Effector CD8-positive, alpha-beta T cell (primary cell): Measurements from ENCODE around the gene BDKRB1.
"Not testable (repeated sequence)": the region's sequence is repeated elsewhere in the genome, so short reads cannot be mapped to it uniquely, and the experiment has no call there.

Experiments used
- DNase-seq: peaks from one replicate; lab custom pipeline; 2025; lab: John Stamatoyannopoulos, UW

Gene BDKRB1

DNA sequence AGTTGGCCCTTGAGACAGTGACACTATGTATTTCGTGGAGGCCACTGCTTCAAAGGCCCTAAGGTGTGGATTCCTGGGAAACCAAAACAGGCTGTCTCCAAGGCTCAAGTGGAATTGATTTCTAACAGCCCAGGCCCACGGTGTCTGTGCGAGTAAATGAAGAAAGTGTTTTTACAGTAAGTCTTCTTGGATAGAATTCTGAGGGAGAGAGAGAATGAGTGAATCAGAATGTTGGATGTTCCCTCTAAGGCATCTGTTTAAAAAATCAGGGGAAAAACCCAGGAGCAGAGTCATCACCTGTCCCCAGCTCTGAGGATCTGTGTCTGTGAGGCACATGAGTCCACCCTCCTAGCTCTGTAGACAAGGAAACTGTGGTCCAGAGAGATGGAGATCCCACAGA is 22.3 kb upstream of the BDKRB1 start:
- no peak for DNase-seq

DNA sequence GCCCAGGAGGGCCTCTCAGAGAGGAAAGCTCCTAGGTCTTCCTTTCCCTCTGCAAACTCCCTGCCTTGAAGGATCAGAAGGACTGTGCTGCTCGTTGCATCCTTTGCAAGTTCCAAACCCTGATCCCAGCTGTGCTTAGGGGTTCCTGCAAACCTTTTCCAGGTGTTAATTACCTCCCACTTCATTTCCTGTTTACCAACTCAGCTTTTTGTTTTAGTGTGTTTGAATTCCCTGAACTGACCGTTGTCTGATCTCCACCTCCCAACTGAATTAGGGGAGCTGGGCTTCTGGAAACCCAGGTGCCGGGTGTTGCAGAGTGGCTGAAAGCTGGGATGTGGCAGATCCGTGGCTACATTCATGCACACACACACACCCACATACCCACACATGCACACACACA is 20.6 kb upstream of the BDKRB1 start:
- no peak for DNase-seq

DNA sequence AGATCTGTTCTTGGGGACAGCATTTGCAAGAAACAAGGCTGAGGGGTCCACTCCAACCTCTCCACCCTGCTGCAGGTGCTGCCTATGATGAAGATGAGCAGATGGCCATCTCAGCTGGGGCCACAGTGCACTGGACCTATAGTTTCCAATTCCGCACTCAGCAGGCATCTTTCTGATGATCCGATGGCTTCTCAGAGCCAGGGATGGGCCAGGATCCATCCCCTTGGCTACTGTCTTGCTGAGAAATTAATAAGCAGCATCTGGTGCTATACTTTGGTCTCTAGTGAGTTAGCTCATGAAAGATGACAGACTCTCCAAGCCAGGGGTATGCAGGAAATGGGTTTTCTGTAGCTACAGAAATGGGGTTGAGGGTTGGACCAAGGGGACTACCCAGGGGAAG is 18.4 kb upstream of the BDKRB1 start:
- DNase-seq: no peak

DNA sequence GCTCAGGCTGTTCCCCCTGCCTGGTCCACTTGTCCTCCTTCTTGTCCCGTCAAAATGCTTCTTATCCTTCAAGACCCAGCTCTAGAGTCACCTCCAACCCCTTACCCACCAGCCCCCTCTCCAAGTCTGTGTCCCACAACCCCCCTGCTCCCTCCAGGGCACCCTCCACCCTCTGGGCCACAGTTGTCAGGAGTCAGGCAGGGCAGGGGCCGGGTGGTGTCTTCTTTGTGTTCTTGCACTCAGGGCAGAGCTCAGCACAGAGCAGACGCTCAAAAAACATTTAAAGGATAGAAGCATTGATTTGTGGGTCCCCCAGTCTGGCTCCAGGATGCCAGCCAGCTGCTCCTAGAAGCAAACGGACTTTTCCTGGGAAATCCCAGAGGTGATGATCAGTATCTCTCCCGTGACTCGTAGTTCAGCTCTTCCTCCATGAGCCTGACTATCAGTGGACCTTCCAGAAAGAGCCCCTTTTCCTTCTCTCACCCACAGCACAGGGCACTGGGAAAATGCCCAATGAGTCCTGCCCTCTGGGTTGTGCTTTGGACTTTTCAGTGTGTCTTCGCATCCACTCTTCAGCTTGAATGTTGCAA is 17.2 kb upstream of the BDKRB1 start:
- no peak for DNase-seq

DNA sequence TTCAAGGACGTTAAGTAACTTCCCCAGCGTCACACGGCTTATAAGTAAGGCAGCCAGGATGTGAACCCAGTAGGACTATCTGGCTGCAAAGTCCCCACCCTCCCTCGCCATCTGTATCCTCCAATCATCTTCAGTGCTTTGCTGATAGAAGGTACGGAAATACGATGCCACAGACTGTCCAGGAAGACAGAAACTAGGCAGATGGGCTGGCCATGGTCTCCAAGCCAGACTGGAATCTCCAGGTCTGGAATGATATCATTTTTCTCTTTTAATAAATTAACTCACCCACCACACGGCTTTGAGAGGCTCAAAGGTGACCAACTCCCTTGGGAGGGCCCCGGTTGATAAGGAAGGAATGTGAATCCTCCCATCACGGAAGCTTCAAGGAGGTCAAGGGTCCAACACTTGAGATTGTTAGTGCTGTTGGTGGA is 16.3 kb upstream of the BDKRB1 start:
- no peak for DNase-seq

DNA sequence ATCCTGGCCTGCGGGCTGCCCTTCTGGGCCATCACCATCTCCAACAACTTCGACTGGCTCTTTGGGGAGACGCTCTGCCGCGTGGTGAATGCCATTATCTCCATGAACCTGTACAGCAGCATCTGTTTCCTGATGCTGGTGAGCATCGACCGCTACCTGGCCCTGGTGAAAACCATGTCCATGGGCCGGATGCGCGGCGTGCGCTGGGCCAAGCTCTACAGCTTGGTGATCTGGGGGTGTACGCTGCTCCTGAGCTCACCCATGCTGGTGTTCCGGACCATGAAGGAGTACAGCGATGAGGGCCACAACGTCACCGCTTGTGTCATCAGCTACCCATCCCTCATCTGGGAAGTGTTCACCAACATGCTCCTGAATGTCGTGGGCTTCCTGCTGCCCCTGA is 15.4 kb upstream of the BDKRB1 start:
- no peak for DNase-seq

DNA sequence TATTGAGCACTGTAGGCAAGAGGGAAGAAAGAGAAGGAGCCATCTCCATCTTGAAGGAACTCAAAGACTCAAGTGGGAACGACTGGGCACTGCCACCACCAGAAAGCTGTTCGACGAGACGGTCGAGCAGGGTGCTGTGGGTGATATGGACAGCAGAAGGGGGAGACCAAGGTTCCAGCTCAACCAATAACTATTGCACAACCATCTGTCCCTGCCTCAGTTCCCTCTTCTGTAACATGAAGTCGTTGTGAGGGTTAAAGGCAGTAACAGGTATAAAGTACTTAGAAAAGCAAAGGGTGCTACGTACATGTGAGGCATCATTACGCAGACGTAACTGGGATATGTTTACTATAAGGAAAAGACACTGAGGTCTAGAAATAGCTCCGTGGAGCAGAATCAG is 13.9 kb upstream of the BDKRB1 start:
- DNase-seq: no peak

DNA sequence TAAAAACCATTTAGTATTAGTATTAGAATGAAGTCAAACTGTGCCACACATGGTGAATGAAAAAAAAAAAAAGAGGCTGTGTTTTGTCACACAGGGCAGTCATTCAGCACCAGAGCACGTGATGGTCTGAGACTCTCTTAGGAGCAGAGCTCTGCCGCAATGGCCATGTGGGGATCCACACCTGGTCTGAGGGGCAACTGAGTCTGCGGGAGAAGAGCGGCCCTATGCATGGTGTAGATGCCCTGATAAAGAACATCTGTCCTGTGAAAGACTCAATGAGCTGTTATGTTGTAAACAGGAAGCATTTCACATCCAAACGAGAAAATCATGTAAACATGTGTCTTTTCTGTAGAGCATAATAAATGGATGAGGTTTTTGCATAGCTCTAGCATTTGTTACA is 12.2 kb upstream of the BDKRB1 start:
- no peak for DNase-seq

DNA sequence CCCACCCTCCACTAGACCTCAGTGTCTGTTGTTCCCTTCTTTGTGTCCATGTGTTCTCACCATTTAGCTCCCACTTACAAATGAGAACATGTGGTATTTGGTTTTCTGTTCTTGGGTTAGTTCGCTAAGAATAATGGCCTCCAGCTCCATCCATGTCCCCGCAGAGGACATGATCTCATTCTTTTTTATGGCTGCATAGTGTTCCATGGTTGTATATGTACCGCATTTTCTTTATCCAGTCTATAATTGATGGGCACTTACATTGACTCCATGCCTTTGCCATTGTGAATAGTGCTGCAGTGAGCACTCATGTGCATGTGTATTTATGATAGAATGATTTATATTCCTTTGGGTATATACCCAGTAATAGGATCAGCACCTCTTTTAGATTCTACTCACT is 10.9 kb upstream of the BDKRB1 start:
- not testable (repeated sequence) for DNase-seq

DNA sequence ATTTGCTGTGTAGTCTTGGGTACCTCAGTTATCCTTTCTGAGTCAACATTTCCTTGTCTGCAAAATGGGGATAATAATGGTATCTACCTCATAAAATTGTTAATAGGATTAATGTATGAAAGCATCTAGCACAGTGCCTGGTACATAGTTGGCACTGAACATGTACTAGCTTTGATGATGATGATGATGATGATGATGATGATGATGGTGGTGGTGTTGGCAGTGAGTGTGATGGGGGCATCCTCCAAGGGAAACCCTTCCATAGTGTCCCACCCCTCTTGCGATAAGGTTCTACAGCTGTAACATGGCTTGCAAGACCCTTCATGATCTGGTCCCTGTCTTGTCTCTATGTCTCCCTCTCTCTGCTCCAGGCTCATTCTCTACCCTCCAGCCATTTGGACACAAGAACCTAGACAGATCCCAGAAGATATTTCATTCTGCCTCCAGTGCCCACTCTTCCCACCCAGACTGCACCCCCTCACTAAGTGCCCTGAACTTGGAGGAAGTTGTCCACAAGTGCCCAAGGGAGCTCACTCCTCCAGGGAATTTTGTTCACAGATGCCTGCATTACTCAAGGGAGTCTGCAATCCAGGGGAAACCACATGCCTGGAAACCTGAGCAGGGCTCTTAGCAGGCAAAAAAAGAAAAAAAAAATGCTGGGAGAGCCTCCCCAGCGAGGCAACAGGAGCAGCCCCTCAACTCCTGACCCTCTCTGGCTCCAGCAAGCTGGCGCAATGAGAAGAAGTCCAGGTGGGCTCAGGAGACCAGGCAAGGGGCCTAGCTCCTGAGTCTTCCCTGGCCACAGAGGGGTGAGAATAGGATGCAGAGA is 10.1 kb upstream of the BDKRB1 start:
- no peak for DNase-seq

DNA sequence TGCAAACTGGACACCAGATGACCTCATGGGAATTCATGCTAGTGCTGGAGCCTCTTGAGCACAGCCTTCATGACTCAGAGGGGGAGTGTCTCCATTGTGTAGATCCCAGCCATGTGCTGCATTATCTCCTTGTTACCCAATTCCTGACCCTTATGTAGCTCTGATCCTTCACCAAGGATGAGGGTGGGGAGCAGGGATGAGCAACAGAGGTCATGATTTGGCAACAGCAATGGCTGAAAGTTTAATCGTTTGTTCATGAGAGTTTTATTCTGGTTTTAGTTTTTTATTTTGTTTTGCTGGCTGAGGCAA is 9.5 kb upstream of the BDKRB1 start:
- DNase-seq: no peak

DNA sequence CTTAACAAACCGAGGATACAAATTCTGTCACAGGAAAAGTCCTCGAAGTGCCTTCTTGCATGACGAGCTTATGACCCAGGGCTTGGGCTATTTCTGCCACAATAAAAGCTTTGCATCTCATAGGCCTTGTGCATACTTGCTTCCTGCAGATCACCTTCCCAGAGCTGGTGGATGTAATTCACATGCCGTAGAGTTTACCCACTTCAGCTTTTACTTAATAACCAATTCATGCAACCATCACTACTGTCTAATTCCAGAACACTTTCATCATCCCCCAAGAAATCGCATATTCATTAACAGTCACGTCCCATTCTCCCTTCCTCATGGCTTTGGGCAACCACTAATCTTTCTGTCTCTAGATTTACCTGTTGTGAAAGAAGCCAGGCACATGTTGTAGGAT is 9.0 kb upstream of the BDKRB1 start:
- no peak for DNase-seq

DNA sequence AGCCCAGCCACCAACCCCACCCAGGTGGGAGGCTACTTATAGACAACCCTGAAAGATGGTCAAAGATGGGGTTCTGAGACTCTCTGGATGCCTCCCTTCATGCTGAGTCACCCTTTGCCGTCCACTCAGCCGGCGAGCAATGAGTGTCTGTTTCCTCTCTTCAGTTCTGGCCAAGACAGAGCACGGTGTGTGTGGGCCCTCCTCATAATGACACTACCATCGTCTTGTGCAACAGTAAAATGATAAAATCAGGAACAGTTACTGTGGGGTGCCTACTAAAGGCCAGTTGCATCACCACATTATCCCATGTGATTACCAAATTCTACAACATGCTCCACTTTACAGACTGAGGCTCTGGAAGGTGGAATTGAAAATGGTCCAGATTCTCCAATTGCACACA is 7.0 kb upstream of the BDKRB1 start:
- no peak for DNase-seq

DNA sequence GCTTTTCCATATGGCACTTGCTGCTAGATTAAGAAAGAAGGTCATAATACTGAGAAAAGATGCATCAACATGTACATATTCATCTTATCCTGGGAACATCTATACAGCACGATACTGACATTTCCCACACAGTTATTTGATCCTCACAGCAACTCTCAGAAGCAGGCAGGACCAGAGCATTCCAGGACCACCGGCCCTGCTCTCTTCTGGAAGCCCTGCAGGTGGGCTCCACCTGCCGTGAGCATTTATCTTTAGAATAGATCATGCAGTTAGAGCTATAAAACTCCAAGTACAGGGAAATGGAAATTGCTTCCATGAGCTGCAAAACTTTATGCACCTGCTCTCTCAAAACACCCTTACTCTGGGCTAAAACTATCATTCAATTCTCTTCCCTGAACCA is 5.5 kb upstream of the BDKRB1 start:
- DNase-seq: no peak

DNA sequence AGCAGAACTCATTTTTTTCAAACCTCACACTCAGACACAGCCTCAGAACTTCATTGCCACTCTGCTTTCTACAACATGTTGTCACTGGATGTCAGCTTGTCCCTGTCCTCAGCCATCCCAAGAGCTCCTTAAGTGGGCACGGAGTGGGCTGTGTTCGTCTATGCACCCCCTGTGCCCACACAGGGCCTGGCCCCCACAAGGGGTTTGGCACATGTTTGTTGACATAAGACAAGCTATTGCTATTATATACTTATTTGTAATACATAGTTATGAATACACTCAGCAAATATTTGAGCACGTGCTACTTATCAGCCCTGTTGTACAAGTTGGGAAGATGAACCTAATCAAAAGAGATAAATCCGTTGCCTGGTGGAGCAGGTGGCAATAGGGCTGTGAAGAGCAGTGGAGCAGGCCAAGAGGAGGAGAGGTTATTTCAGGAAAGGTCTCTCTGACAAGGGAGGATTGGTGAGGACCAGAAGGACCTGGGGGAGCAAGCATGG is 4.3 kb upstream of the BDKRB1 start:
- no peak for DNase-seq

DNA sequence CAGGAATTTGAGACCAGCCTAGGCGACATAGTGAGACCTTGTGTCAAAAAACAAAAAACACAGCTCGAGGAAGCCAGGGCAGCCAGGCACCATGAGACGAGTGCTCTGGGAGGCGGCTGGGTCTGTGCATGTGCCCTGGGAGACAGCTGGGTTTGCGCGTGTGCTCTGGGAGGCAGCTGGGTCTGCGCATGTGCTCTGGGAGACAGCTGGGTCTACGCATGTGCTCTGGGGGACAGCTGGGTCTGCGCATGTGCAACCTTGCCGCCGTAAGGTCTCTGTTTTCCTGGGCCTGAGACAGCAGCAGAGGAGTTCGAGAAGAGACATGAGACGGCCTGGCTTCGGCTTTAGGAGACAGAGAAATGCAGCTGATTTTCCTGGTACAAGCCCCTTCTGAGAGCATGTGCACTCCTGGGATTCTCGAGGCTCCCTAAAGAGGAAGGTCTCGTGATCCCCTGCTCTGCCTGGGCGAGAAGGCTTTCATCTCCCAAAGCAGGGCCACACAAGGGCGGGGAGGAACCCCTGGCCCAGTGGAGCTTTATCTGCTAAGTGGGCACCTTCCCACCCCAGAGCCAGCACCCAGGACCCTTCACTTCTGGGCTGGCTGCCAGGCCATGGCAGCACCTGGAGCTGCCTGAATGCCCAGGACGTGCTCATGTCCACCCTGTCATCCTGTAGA is 3.5 kb upstream of the BDKRB1 start:
- DNase-seq: no peak

DNA sequence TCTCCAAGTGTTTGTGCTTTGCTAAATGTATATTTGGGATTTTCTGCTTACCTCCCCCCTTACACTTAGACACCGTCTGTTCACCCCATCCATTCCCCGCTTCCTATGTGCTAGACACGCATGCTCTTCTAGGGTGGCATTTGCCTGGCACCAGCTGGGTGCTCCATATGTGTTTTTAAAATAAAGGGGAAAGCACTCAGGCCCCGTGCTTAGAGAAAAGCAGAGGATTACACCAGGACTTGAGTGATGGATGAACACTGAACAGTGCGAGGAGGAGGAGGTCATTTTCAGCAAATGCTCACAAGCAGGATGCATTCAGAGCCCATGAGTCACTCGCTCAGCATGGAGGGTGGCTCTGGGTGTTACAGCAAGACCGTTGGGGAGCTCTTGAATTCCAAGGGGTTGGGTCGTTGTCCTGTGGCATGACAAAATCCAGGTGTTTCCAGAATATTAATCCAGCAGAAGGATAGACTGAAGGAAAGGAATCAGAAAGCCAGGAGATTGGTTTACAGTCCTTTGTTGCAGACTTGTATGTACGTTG is 2.9 kb upstream of the BDKRB1 start:
- no peak for DNase-seq

DNA sequence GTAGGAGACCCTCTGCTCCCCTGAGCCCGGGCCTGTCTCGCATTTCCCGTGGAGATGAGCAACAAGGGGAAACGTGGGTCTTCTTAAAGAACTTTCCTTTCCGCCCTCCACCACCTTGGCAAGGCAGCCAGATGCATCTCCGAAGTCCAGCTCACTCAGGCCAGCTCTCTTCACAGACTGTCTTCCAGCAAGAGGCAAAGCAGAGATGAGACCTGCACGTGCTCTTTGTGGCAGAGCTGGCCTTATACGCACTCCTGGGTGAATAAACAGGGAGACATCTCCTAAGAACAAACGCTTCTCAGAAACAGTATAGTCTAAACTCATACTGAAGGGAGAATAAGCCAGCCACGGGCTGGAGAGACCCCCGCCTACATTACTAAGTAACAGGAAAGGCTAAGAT is 1.3 kb upstream of the BDKRB1 start:
- no peak for DNase-seq

DNA sequence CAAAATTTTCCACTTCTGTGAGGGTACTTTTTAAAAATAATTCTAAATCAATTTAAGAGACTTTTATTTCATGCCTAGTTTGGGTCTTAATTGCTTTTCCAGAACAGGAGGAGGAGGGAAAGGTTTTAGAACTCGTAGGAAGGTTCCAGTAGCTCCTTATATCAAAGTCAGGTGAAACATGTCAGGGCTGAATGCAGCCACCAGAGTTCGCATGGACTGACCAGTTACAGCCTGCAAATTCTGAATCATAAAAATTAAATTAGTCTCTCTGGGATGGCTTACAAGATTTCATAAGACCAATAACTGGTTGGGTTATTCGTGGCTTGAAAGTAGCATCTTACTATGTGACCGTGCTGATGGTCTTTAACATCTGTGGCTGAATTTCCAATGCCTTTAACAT is 397 bp downstream of the BDKRB1 start:
- DNase-seq: no peak

DNA sequence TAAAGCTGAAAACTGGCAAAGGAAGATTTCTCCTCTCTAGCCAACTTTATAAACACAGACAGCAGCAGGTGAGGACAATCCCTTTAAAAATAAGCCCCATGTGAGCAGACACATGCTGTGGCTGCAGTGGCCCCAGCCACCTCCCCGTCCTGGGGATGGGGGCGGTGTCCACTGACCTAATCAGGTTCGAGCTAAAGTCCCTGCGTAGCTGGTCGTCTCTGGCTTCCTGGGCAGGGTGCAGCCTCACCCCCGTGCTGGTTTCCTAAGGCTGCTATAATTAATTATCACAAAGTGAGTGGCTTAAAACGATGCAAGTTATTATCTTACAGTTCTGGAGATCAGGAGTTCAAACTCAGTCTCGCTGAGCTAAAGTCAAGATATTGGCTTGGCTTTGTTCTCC is 1.0 kb downstream of the BDKRB1 start:
- no peak for DNase-seq

DNA sequence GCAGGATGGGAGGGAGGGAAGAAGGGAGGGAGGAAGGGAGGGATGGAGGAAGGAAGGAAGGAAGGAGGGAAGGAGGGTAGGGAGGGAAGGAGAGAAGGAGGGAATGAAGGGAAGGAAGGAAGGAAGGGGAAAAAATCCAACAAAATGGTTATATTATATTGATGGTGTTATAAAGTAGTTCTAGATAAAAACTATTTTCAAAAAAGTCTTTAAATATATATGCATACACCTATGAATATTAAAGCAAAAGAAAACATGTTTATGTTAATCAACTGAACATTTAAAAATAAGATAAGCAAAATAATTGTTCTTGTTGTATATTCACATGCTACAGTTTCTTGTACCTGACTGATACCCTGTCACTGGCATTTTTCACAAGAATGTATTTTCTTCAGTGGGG is 1.9 kb downstream of the BDKRB1 start:
- no peak for DNase-seq

DNA sequence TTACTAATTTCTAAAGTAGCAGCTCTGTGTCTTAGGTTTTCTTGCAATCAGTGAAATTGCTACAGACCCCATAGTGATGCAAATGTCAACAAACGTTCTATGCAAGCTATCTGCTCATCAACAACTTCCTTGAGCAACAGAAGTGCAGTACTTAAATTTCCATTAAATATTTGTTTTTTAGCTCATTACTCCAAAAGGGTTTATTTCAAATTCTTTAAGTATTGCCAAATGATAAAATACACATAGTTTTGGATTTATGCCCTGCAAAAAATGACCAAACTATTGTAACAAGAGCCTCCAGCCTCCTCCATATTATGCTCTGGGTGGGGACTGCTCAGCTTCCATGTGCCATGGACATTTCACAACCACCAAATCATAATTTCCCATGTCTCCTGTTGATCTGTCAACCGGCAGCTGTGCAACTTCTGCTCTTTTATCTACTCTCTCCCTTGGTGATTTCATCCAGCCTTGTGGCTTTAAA is 4.4 kb downstream of the BDKRB1 start:
- DNase-seq: no peak

DNA sequence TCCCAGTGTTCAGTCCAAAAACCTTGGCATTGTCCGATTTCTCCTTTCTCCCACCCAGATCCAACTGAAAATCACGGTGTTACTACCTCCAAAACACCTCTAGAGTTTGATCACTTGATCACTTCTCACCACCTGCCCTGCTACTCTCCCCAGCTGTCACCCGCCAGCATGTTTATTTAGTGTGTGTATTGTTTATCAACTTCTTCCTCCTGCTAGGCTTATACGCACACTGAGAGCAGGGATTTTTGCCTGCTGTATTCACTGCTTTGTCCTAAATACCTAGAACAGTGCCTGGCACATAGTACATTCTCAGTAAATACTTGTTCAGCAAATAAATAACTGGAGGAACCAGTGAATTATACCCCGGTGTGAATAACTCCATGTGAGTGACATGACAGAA is 5.0 kb downstream of the BDKRB1 start:
- DNase-seq: no peak
